Measurements from ENCODE around the gene NFATC2IP. TPM values are rescaled to one million over a fixed set of nuclear protein-coding genes. Genes with fewer than 3 reads are reported as not detected.
A peak's percentile ranks its signal among the peaks of the same experiment; 100 is the strongest.

Gene NFATC2IP
- total RNA-seq, 1 donor from 2014 or later = 26.0 TPM

- H3K9me3 ChIP-seq = no peaks in the 10 kb centered on the region
- no peak overlapping the region for H3K4me3 ChIP-seq
- TF ChIP-seq POLR2AphosphoS5 (IDR thresholded peaks at IDR 0.05; ENCODE audit: insufficient read depth in 1 of 2, low read depth in 1 of 2) (no peak), POLR2A (IDR thresholded peaks at IDR 0.05) (no peak), CTCF (IDR thresholded peaks at IDR 0.05) (no peak)
- intact Hi-C loops (cut with DNase I) = no loop called here
- no peak for DNase-seq (ENCODE audit: extremely low spot score in 2 of 2)
- no peaks in the 10 kb centered on the region for H3K4me1 ChIP-seq
- H3K27ac ChIP-seq = no peak overlapping the region
- H3K27me3 ChIP-seq = no peaks in the 10 kb centered on the region
- peaks cover 0 to 34% of the 10 kb centered on the region in 2 donors for H3K36me3 ChIP-seq
These were observed 35.6 kb upstream of the NFATC2IP start for GRCh38 chr16:28915181-28915580.

- DNase-seq (ENCODE audit: extremely low spot score in 2 of 2) = no peak
- intact Hi-C loops (cut with DNase I) = no loop called here
- TF ChIP-seq POLR2A (IDR thresholded peaks at IDR 0.05) (no peak), POLR2AphosphoS5 (IDR thresholded peaks at IDR 0.05; ENCODE audit: insufficient read depth in 1 of 2, low read depth in 1 of 2) (no peak), CTCF (IDR thresholded peaks at IDR 0.05) (no peak)
- Histone ChIP-seq H3K27ac (no peak overlapping the region), H3K4me3 (no peak overlapping the region), H3K27me3 (no peaks in the 10 kb centered on the region), H3K4me1 (no peaks in the 10 kb centered on the region), H3K36me3 (peaks cover 0 to 25% of the 10 kb centered on the region in 2 donors), H3K9me3 (no peaks in the 10 kb centered on the region)
These were observed 33.6 kb upstream of the NFATC2IP start for GRCh38 chr16:28917095-28917494.

GRCh38 chr16:28918698-28919097, 32.0 kb upstream of the NFATC2IP start:
- intact Hi-C loops (cut with DNase I) = no loop called here
- H3K27ac ChIP-seq = no peak overlapping the region
- H3K4me1 ChIP-seq = peaks cover 2% of the 10 kb centered on the region
- no peak for DNase-seq (ENCODE audit: extremely low spot score in 2 of 2)
- H3K36me3 ChIP-seq = peaks cover 0 to 25% of the 10 kb centered on the region in 2 donors
- no peak overlapping the region for H3K4me3 ChIP-seq
- no peak for TF ChIP-seq POLR2AphosphoS5 (IDR thresholded peaks at IDR 0.05; ENCODE audit: insufficient read depth in 1 of 2, low read depth in 1 of 2)
- no peak for TF ChIP-seq CTCF (IDR thresholded peaks at IDR 0.05)
- no peak for TF ChIP-seq POLR2A (IDR thresholded peaks at IDR 0.05)
- no peaks in the 10 kb centered on the region for H3K9me3 ChIP-seq
- no peaks in the 10 kb centered on the region for H3K27me3 ChIP-seq

- H3K27me3 ChIP-seq = no peaks in the 10 kb centered on the region
- intact Hi-C loops (cut with DNase I) = no loop called here
- no peak overlapping the region for H3K4me3 ChIP-seq
- no peaks in the 10 kb centered on the region for H3K9me3 ChIP-seq
- peaks cover 17% of the 10 kb centered on the region for H3K4me1 ChIP-seq
- peaks cover 0 to 9% of the 10 kb centered on the region in 2 donors for H3K36me3 ChIP-seq
- no peak for DNase-seq (ENCODE audit: extremely low spot score in 2 of 2)
- peak overlapping the region; percentile 94 for H3K27ac ChIP-seq
- TF ChIP-seq POLR2AphosphoS5 (IDR thresholded peaks at IDR 0.05; ENCODE audit: insufficient read depth in 1 of 2, low read depth in 1 of 2) (no peak), CTCF (IDR thresholded peaks at IDR 0.05) (no peak), POLR2A (IDR thresholded peaks at IDR 0.05) (no peak)
These were observed 27.5 kb upstream of the NFATC2IP start for GRCh38 chr16:28923231-28923587.

GRCh38 chr16:28923652-28924398, 26.9 kb upstream of the NFATC2IP start:
- DNase-seq (ENCODE audit: extremely low spot score in 2 of 2) = no peak
- no peak for TF ChIP-seq POLR2AphosphoS5 (IDR thresholded peaks at IDR 0.05; ENCODE audit: insufficient read depth in 1 of 2, low read depth in 1 of 2)
- TF ChIP-seq POLR2A (IDR thresholded peaks at IDR 0.05) = no peak
- no peak for TF ChIP-seq CTCF (IDR thresholded peaks at IDR 0.05)
- H3K27me3 ChIP-seq = no peaks in the 10 kb centered on the region
- H3K27ac ChIP-seq = peak overlapping the region; percentile 94
- peaks cover 0 to 6% of the 10 kb centered on the region in 2 donors for H3K36me3 ChIP-seq
- H3K9me3 ChIP-seq = no peaks in the 10 kb centered on the region
- peaks cover 17% of the 10 kb centered on the region for H3K4me1 ChIP-seq
- peak overlapping the region; percentile 69 to 77 for H3K4me3 ChIP-seq
- intact Hi-C loops (cut with DNase I) = no loop called here
